Stimulated activated naive CD4-positive, alpha-beta T cell (primary cell): ENCODE data around the gene SSC5D.

Source experiments
- DNase-seq, 6 experiments: peaks; one replicate each; lab custom pipeline; 2025; lab: John Stamatoyannopoulos, UW

The SSC5D gene

GRCh38 chr19:55536951-55537740, 48.9 kb downstream of the SSC5D start, which contains the start of gene SBK2:
SBK2 (minus strand) TSS chr19:55537133; CDS start chr19:55536294, 839 bp downstream.
- no peak for DNase-seq

- DNase-seq = no peak
These were observed 49.5 kb downstream of the SSC5D start for GRCh38 chr19:55537741-55538111.

GRCh38 chr19:55538132-55538531, 49.9 kb downstream of the SSC5D start:
- no peak for DNase-seq

- no peak for DNase-seq
These were observed 51.1 kb downstream of the SSC5D start for GRCh38 chr19:55539090-55539984.

- DNase-seq = no peak
These were observed 52.4 kb downstream of the SSC5D start for GRCh38 chr19:55540619-55541018.

- DNase-seq = no peak
These were observed 52.9 kb downstream of the SSC5D start for GRCh38 chr19:55541091-55541490.

GRCh38 chr19:55542292-55542855, 54.1 kb downstream of the SSC5D start:
- DNase-seq = no peak

- no peak for DNase-seq
These were observed 55.3 kb downstream of the SSC5D start for GRCh38 chr19:55543567-55543966.

GRCh38 chr19:55544014-55544413, 55.8 kb downstream of the SSC5D start:
- no peak for DNase-seq

GRCh38 chr19:55544776-55545439, 56.7 kb downstream of the SSC5D start:
- DNase-seq = no peak

GRCh38 chr19:55545443-55545842, 57.2 kb downstream of the SSC5D start, which contains the start of gene SBK3:
SBK3 (minus strand) TSS chr19:55545543; CDS start chr19:55545543, 0 bp downstream.
- no peak for DNase-seq

GRCh38 chr19:55546011-55546410, 57.8 kb downstream of the SSC5D start:
- DNase-seq = no peak

GRCh38 chr19:55546822-55547614, 58.8 kb downstream of the SSC5D start:
- no peak for DNase-seq

GRCh38 chr19:55549500-55550320, 61.5 kb downstream of the SSC5D start:
- DNase-seq = no peak

- DNase-seq = no peak
These were observed 62.0 kb downstream of the SSC5D start for GRCh38 chr19:55550321-55550650.

GRCh38 chr19:55552206-55552605, 64.0 kb downstream of the SSC5D start:
- no peak for DNase-seq

- DNase-seq = no peak
These were observed 64.4 kb downstream of the SSC5D start for GRCh38 chr19:55552620-55553019.

GRCh38 chr19:55553217-55554182, 65.3 kb downstream of the SSC5D start:
- DNase-seq = no peak

GRCh38 chr19:55554302-55554701, 66.1 kb downstream of the SSC5D start:
- DNase-seq = no peak
